HCT116 (cell line): Measurements from ENCODE around the gene GPR4. TPM values are rescaled to one million over a fixed set of nuclear protein-coding genes. Genes with fewer than 3 reads are reported as not detected.
A peak's percentile ranks its signal among the peaks of the same experiment; 100 is the strongest.

Experiments used
- ATAC-seq: fragments of 200-7000 bp; cut with Tn5 transposase; 2 replicates; pipeline ENCODE4 v1.9.1; 2020; ENCODE audit warnings: mild to moderate bottlenecking, moderate library complexity
- BruUV-seq: library from RNA; stranded (reverse); fragments of 400-500 nt; replicated peaks from 2 replicates; lab custom pipeline; 2021; lab: Mats Ljungman, UMichigan
- CTCF ChIA-PET: fragments of 300-600 bp; sonication (Branson Sonifier 250); formaldehyde crosslinking; loops from one replicate; lab custom pipeline; 2021; ENCODE audit warnings: antibody characterized with exemption; lab: Charles Lee
- POLR2A ChIA-PET: fragments of 300-600, 350-600 bp; sonication (Branson Sonifier 250); formaldehyde crosslinking; loops from one replicate; lab custom pipeline; 2021; ENCODE audit warnings: antibody characterized with exemption; lab: Charles Lee
- RAD21 ChIA-PET, 2 experiments: fragments of 300-600 bp; sonication (Branson Sonifier 250); formaldehyde crosslinking; loops; one replicate each; lab custom pipeline; 2023; ENCODE audit warnings: low total read pairs in 2 of 2; ENCODE audit not compliant: uncharacterized antibody in 2 of 2, unreplicated experiment in 2 of 2, low non-redundant PET in 1 of 2; lab: Charles Lee
- DNase-seq: peaks from one replicate; pipeline ENCODE4 v3.0.0-alpha.2; 2010; ENCODE audit warnings: low read depth, low spot score
- H2AFZ ChIP-seq: fragments of 200-600 bp; shearing (Covaris generic), sonication (generic); 2 replicates; pipeline ENCODE4 v1.6.1; 2017; ENCODE audit warnings: low read depth, mixed run types, mixed read lengths, antibody characterized with exemption, low read length; ENCODE audit not compliant: poor library complexity, severe bottlenecking
- H3K27ac ChIP-seq: 2 replicates; pipeline ENCODE4 v1.5.1; 2012; ENCODE audit warnings: low read depth, low read length
- H3K27me3 ChIP-seq: fragments of 200-600 bp; sonication (generic); 2 replicates; pipeline ENCODE4 v1.6.1; 2016; ENCODE audit warnings: mixed run types, low read length, mixed read lengths; ENCODE audit not compliant: insufficient read depth
- H3K36me3 ChIP-seq, 2 experiments: fragments of 200-500 bp in 1 of 2; fragments of 200-600 bp in 1 of 2; sonication (Bioruptor generic) in 1 of 2; sonication (generic) in 1 of 2; 2 replicates each; pipeline versions ENCODE4 v1.5.1 to v1.6.1; 2014 to 2016; ENCODE audit warnings: low read length in 2 of 2, inconsistent platforms in 1 of 2, mixed read lengths in 1 of 2, mixed run types in 1 of 2; ENCODE audit not compliant: insufficient read depth in 2 of 2, control insufficient read depth in 1 of 2
- H3K4me1 ChIP-seq, 2 experiments: fragments of 200-600 bp in 1 of 2; sonication (generic) in 1 of 2; 2 replicates each; pipeline versions ENCODE4 v1.5.1 to v1.6.1; 2012 to 2017; ENCODE audit warnings: low read length in 2 of 2, inconsistent platforms in 1 of 2, mild to moderate bottlenecking in 1 of 2, mixed read lengths in 1 of 2, mixed run types in 1 of 2, moderate library complexity in 1 of 2; ENCODE audit not compliant: insufficient read depth in 2 of 2, control insufficient read depth in 1 of 2
- H3K4me2 ChIP-seq: fragments of 200-600 bp; sonication (generic); 2 replicates; pipeline ENCODE4 v1.6.1; 2017; ENCODE audit warnings: mixed run types, low read length, mixed read lengths
- H3K4me3 ChIP-seq, 2 experiments: fragments of 200-600 bp in 1 of 2; sonication (generic) in 1 of 2; replicated peaks in 1 of 2; 2 replicates each; pipeline ENCODE4 v1.5.1; 2011 to 2016; ENCODE audit warnings: low read length in 2 of 2, control low read depth in 1 of 2, low read depth in 1 of 2, mild to moderate bottlenecking in 1 of 2, mixed read lengths in 1 of 2, mixed run types in 1 of 2
- H3K79me2 ChIP-seq: fragments of 200-600 bp; sonication (generic); 2 replicates; pipeline ENCODE4 v1.6.1; 2017; ENCODE audit warnings: mild to moderate bottlenecking, mixed run types, low read length, moderate library complexity, mixed read lengths; ENCODE audit not compliant: insufficient read depth
- H3K9ac ChIP-seq: fragments of 200-600 bp; sonication (generic); 2 replicates; pipeline ENCODE4 v1.6.1; 2016; ENCODE audit warnings: low read length, mixed read lengths
- H3K9me2 ChIP-seq: fragments of 200-600 bp; sonication (generic), shearing (Covaris generic); 2 replicates; pipeline ENCODE4 v1.6.1; 2017; ENCODE audit warnings: mixed run types, mild to moderate bottlenecking, moderate library complexity; ENCODE audit not compliant: insufficient read depth
- H3K9me3 ChIP-seq, 2 experiments: fragments of 200-500 bp in 1 of 2; fragments of 200-600 bp in 1 of 2; sonication (Bioruptor generic) in 1 of 2; sonication (generic) in 1 of 2; 2 replicates each; pipeline ENCODE4 v1.6.1; 2014 to 2017; ENCODE audit warnings: low read length in 2 of 2, mixed read lengths in 2 of 2, inconsistent platforms in 1 of 2, low read depth in 1 of 2, mild to moderate bottlenecking in 1 of 2, mixed run types in 1 of 2, moderate library complexity in 1 of 2; ENCODE audit not compliant: control insufficient read depth in 1 of 2, insufficient read depth in 1 of 2
- H4K20me1 ChIP-seq: fragments of 200-600 bp; sonication (generic), shearing (Covaris generic); 2 replicates; pipeline ENCODE4 v1.6.1; 2017; ENCODE audit warnings: mixed run types, mild to moderate bottlenecking, moderate library complexity; ENCODE audit not compliant: insufficient read depth
- FOSL1 ChIP-seq: IDR thresholded peaks from 2 replicates; pipeline ENCODE4 v1.6.1; 2012; ENCODE audit warnings: low read depth
- JUND ChIP-seq: IDR thresholded peaks from 2 replicates; pipeline ENCODE4 v1.6.1; 2012
- RAD21 ChIP-seq: IDR thresholded peaks from 2 replicates; pipeline ENCODE4 v1.6.1; 2012; ENCODE audit warnings: low read depth, mild to moderate bottlenecking
- SP1 ChIP-seq: IDR thresholded peaks from 2 replicates; pipeline ENCODE4 v1.6.1; 2012; ENCODE audit warnings: low read depth
- intact Hi-C: fragments of 100-400 bp; cut with micrococcal nuclease; formaldehyde crosslinking; loops from 2 replicates; pipeline ENCODE4 v1.10.0; 2022
- total RNA-seq: library from RNA; stranded (reverse); gene quantifications from one replicate; pipeline ENCODE4 v1.2.1, GENCODE V29; 2021; ENCODE audit not compliant: unreplicated experiment

Gene GPR4
- total RNA-seq, 1 experiment from 2014 or later: 0.10 TPM

- Histone ChIP-seq H3K9me3 (no peaks in the 10 kb centered on the region), H3K4me3 (no peak overlapping the region), H4K20me1 (no peaks in the 10 kb centered on the region), H3K27me3 (no peaks in the 10 kb centered on the region), H3K9ac (no peak overlapping the region), H3K79me2 (peaks cover 44% of the 10 kb centered on the region), H3K36me3 (no peaks in the 10 kb centered on the region), H2AFZ (no peak overlapping the region), H3K4me1 (peaks cover 5 to 21% of the 10 kb centered on the region in 2 experiments), H3K4me2 (no peak overlapping the region), H3K27ac (no peak overlapping the region), H3K9me2 (no peaks in the 10 kb centered on the region)
- ATAC-seq (no peak), DNase-seq (no peak)
- TF ChIP-seq RAD21: no peak
- CTCF ChIA-PET: no interaction called here
- intact Hi-C loops: no loop called here
- RAD21 ChIA-PET: no interaction called here
- POLR2A ChIA-PET: no interaction called here
- BruUV-seq: no TSS peak
Measured at GRCh38 chr19:45578861-45579260, 23.2 kb downstream of the GPR4 start.

GRCh38 chr19:45577111-45577905 lies 24.7 kb downstream of the GPR4 start:
- peak overlapping the region; percentile 9; the same call in 1 of the 2 replicates for H3K9ac ChIP-seq
- intact Hi-C loops: no loop called here
- no peak overlapping the region for H2AFZ ChIP-seq

More at GRCh38 chr19:45577111-45577905, 24.7 kb downstream of the GPR4 start:
- Histone ChIP-seq H3K4me1 (peaks cover 5 to 21% of the 10 kb centered on the region in 2 experiments), H3K27ac (peak overlapping the region; percentile 23; the same call in 1 of the 2 replicates), H4K20me1 (no peaks in the 10 kb centered on the region)
- ATAC-seq: peak; percentile 85
- RAD21 ChIA-PET: no interaction called here
- 0 out of 2 replicates have a peak, but pooled peaks have one; percentile 12 for TF ChIP-seq SP1
- TF ChIP-seq FOSL1: no peak
- no peak for TF ChIP-seq JUND
- TF ChIP-seq, all 23 proteins: peak for 1
- Histone ChIP-seq H3K9me3 (no peaks in the 10 kb centered on the region), H3K36me3 (no peaks in the 10 kb centered on the region), H3K79me2 (peaks cover 44% of the 10 kb centered on the region), H3K9me2 (no peaks in the 10 kb centered on the region), H3K27me3 (no peaks in the 10 kb centered on the region), H3K4me3 (no peak overlapping the region), H3K4me2 (peak overlapping the region; percentile 24)
- no TSS peak for BruUV-seq
- CTCF ChIA-PET: interaction anchor here (1.1 to 1.8 kb wide), 2 partner anchors 19 to 64 kb away, joined by 5 read pairs; no protein-coding TSS in a partner anchor
- DNase-seq: no peak
- POLR2A ChIA-PET: no interaction called here
